Muscle layer of colon (tissue), 2 donors: ENCODE measurements around the gene RGMA.

Experiments used
- H3K27ac ChIP-seq: one replicate; pipeline ENCODE4 v1.7.0; 2013; ENCODE audit warnings: low read depth, mild to moderate bottlenecking, low read length, moderate library complexity
- H3K27me3 ChIP-seq, 2 donors: one replicate each; pipeline ENCODE4 v1.7.0; 2013; ENCODE audit warnings: low read length in 2 of 2, mild to moderate bottlenecking in 2 of 2; ENCODE audit not compliant: insufficient read depth in 2 of 2, control insufficient read depth in 1 of 2
- H3K36me3 ChIP-seq: one replicate; pipeline ENCODE4 v1.7.0; 2013; ENCODE audit warnings: mild to moderate bottlenecking, low read length; ENCODE audit not compliant: insufficient read depth
- H3K4me1 ChIP-seq: one replicate; pipeline ENCODE4 v1.7.0; 2013; ENCODE audit warnings: mild to moderate bottlenecking, low read length; ENCODE audit not compliant: insufficient read depth
- H3K4me3 ChIP-seq, 2 donors: one replicate each; pipeline ENCODE4 v1.7.0; 2013; ENCODE audit warnings: low read length in 2 of 2, low read depth in 1 of 2, mild to moderate bottlenecking in 1 of 2, moderate library complexity in 1 of 2
- H3K9ac ChIP-seq: one replicate; pipeline ENCODE4 v1.7.0; 2013; ENCODE audit warnings: low read length
- H3K9me3 ChIP-seq: one replicate; pipeline ENCODE4 v1.7.0; 2013; ENCODE audit warnings: mild to moderate bottlenecking, low read length
- donor health status: abdominal sarcoma.
- donor health status: Adenocarcinoma of cecum.

RGMA gene

DNA sequence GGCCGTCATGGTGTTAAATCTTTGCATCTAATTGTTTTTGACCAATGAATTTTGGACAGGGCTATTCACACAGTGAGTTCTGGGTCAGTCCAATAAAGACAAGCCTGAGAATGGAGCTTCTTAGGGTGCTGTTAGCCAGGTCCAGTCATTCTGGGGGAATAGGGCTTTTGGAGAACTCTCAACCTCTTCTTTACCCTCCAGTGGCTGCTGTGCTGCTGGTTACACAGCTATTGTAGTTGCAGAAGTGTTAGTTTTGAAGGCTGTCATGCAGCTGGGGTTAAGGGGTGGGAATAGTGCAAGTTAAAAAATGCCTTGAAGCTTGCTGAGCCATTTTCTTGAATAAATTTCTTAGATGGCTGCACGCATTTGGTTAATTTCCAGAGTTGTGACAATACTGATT lies 99.0 kb downstream of the RGMA start:
- H3K9me3 ChIP-seq = no peaks in the 10 kb centered on the region
- H3K4me1 ChIP-seq = no peaks in the 10 kb centered on the region
- H3K9ac ChIP-seq = no peak overlapping the region
- no peak overlapping the region for H3K27ac ChIP-seq
- peaks cover 64% of the 10 kb centered on the region for H3K36me3 ChIP-seq
- no peak overlapping the region for H3K4me3 ChIP-seq
- H3K27me3 ChIP-seq = no peaks in the 10 kb centered on the region

DNA sequence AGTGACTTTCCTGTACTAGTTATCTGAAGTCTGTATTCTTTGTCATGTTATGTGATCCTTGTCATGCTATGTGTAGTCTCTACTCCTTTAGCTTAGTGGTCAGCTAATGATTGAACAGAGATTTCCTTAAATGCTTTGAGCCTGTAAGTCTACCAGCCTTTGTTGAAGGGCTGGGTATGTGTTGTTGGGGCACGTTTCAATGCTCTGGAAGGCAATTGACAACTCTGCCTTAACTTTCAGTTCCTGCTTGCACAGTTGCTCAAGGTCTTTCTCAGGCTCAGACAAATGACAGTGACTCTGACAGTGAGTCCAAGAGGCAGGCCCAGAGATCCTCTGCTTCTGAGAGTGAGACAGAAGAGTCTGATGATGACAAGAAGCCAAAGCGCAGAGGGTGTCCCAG lies 99.5 kb downstream of the RGMA start:
- peaks cover 70% of the 10 kb centered on the region for H3K36me3 ChIP-seq
- no peaks in the 10 kb centered on the region for H3K4me1 ChIP-seq
- H3K9me3 ChIP-seq = no peaks in the 10 kb centered on the region
- H3K4me3 ChIP-seq = no peak overlapping the region
- no peak overlapping the region for H3K27ac ChIP-seq
- no peak overlapping the region for H3K9ac ChIP-seq
- no peaks in the 10 kb centered on the region for H3K27me3 ChIP-seq
